SK-N-SH (cell line): ENCODE data around the gene KCNQ5. TPM values are rescaled to one million over a fixed set of nuclear protein-coding genes. Genes with fewer than 3 reads are reported as not detected.

ENCODE experiments used
- CTCF ChIA-PET: fragments of 300-600, 350-600 bp; formaldehyde crosslinking; extraction: SDS; loops from one replicate; lab custom pipeline; 2021; lab: Yijun Ruan, JAX
- POLR2A ChIA-PET: fragments of 350-600 bp; sonication (Branson Sonifier 250); formaldehyde crosslinking; extraction: SDS; loops from one replicate; lab custom pipeline; 2020; ENCODE audit warnings: antibody characterized with exemption, inconsistent platforms; lab: Yijun Ruan, JAX
- DNase-seq: peaks from one replicate; pipeline ENCODE4 v3.0.0; 2012
- H2AFZ ChIP-seq: fragments of 200-600 bp; sonication (generic); 2 replicates; pipeline ENCODE4 v1.8.1; 2016; ENCODE audit warnings: antibody characterized with exemption, mild to moderate bottlenecking, low read depth
- H3F3A ChIP-seq: fragments of 200-600 bp; sonication (generic); replicated peaks from 2 replicates; pipeline ENCODE3; 2016; ENCODE audit warnings: antibody characterized with exemption, mild to moderate bottlenecking; ENCODE audit not compliant: insufficient read depth
- H3K27ac ChIP-seq, 2 experiments: fragments of 200-500 bp in 1 of 2; fragments of 200-600 bp in 1 of 2; sonication (Bioruptor generic) in 1 of 2; sonication (generic), shearing (Covaris generic) in 1 of 2; 2 replicates each; pipeline versions ENCODE4 v1.5.1 to v1.6.1; 2014 to 2016; ENCODE audit warnings: low read depth in 2 of 2, inconsistent platforms in 1 of 2, low read length in 1 of 2, mild to moderate bottlenecking in 1 of 2, mixed read lengths in 1 of 2
- H3K27me3 ChIP-seq: fragments of 200-600 bp; sonication (generic), shearing (Covaris generic); 2 replicates; pipeline ENCODE4 v1.6.1; 2016; ENCODE audit warnings: mixed run types; ENCODE audit not compliant: insufficient read depth
- H3K36me3 ChIP-seq, 2 experiments: fragments of 200-500 bp in 1 of 2; fragments of 200-600 bp in 1 of 2; sonication (Bioruptor generic) in 1 of 2; sonication (generic) in 1 of 2; replicated peaks in 1 of 2; 2 replicates each; pipeline versions ENCODE3 to v1.5.1; 2014 to 2016; ENCODE audit warnings: low read length in 1 of 2, mild to moderate bottlenecking in 1 of 2; ENCODE audit not compliant: insufficient read depth in 2 of 2, control insufficient read depth in 1 of 2
- H3K4me1 ChIP-seq, 2 experiments: fragments of 200-500 bp in 1 of 2; fragments of 200-600 bp in 1 of 2; sonication (Bioruptor generic) in 1 of 2; sonication (generic), shearing (Covaris generic) in 1 of 2; 2 replicates each; pipeline versions ENCODE4 v1.5.1 to v1.6.1; 2014 to 2016; ENCODE audit warnings: low read depth in 1 of 2, low read length in 1 of 2, mixed run types in 1 of 2; ENCODE audit not compliant: insufficient read depth in 2 of 2, control insufficient read depth in 1 of 2
- H3K4me2 ChIP-seq: fragments of 200-600 bp; sonication (generic), shearing (Covaris generic); 2 replicates; pipeline ENCODE4 v1.6.1; 2017; ENCODE audit warnings: mixed run types
- H3K4me3 ChIP-seq, 2 experiments: fragments of 200-500 bp in 1 of 2; fragments of 200-600 bp in 1 of 2; sonication (Bioruptor generic) in 1 of 2; sonication (generic), shearing (Covaris generic) in 1 of 2; 2 replicates each; pipeline versions ENCODE4 v1.5.1 to v1.8.1; 2014 to 2016; ENCODE audit warnings: low read depth in 2 of 2, inconsistent platforms in 1 of 2, low read length in 1 of 2, mild to moderate bottlenecking in 1 of 2, mixed read lengths in 1 of 2, moderate library complexity in 1 of 2
- H3K79me2 ChIP-seq: fragments of 200-600 bp; sonication (generic); 2 replicates; pipeline ENCODE4 v1.8.1; 2017; ENCODE audit warnings: mild to moderate bottlenecking; ENCODE audit not compliant: insufficient read depth
- H3K9ac ChIP-seq: fragments of 200-600 bp; sonication (generic); 2 replicates; pipeline ENCODE4 v1.6.1; 2017; ENCODE audit warnings: mixed run types
- H3K9me2 ChIP-seq: fragments of 200-600 bp; sonication (generic); 2 replicates; pipeline ENCODE4 v1.6.1; 2017; ENCODE audit warnings: mixed run types
- H3K9me3 ChIP-seq: fragments of 200-600 bp; sonication (generic); 2 replicates; pipeline ENCODE4 v1.6.1; 2017; ENCODE audit warnings: mixed run types, mild to moderate bottlenecking, moderate library complexity
- H4K20me1 ChIP-seq: fragments of 200-600 bp; sonication (generic); 2 replicates; pipeline ENCODE4 v1.6.1; 2017; ENCODE audit warnings: mild to moderate bottlenecking, mixed run types; ENCODE audit not compliant: insufficient read depth
- CTCF ChIP-seq: fragments of 200-600 bp; sonication (generic); IDR thresholded peaks from 2 replicates; pipeline ENCODE4 v1.6.1; 2017; ENCODE audit warnings: antibody characterized with exemption, mild to moderate bottlenecking, moderate library complexity
- JUND ChIP-seq: IDR thresholded peaks from 2 replicates; pipeline ENCODE4 v1.4.0; 2012
- MEF2A ChIP-seq: IDR thresholded peaks from 2 replicates; pipeline ENCODE4 v1.4.0; 2012; ENCODE audit warnings: low read depth, borderline replicate concordance
- MXI1 ChIP-seq: IDR thresholded peaks from 2 replicates; pipeline ENCODE4 v1.6.1; 2012; ENCODE audit warnings: mild to moderate bottlenecking, low read depth, low read length, improper control_type of control experiment
- NFIC ChIP-seq: IDR thresholded peaks from 2 replicates; pipeline ENCODE4 v1.4.0; 2012; ENCODE audit warnings: borderline replicate concordance
- PBX3 ChIP-seq: IDR thresholded peaks from 2 replicates; pipeline ENCODE4; 2012
- POLR2AphosphoS5 ChIP-seq: IDR thresholded peaks from 2 replicates; pipeline ENCODE4 v1.6.1; 2012; ENCODE audit warnings: low read depth, low read length
- SMC3 ChIP-seq: IDR thresholded peaks from 2 replicates; pipeline ENCODE4 v1.6.1; 2012; ENCODE audit warnings: low read depth, low read length, improper control_type of control experiment
- TAF1 ChIP-seq: IDR thresholded peaks from 2 replicates; pipeline ENCODE4 v1.6.1; 2012; ENCODE audit warnings: low read depth, mild to moderate bottlenecking, low read length, moderate library complexity, borderline replicate concordance
- TEAD4 ChIP-seq: IDR thresholded peaks from 2 replicates; pipeline ENCODE4 v1.4.0; 2012; ENCODE audit warnings: mild to moderate bottlenecking, borderline replicate concordance; ENCODE audit not compliant: insufficient read depth
- USF2 ChIP-seq: fragments of 150-350 bp; IDR thresholded peaks from 2 replicates; pipeline ENCODE4 v1.6.1; 2017; ENCODE audit warnings: antibody characterized with exemption, low read length, low read depth, borderline replicate concordance
- YY1 ChIP-seq: IDR thresholded peaks from 2 replicates; pipeline ENCODE4 v1.4.0; 2012; ENCODE audit warnings: low read depth, mild to moderate bottlenecking
- ZBTB33 ChIP-seq: IDR thresholded peaks from 2 replicates; pipeline ENCODE4 v1.4.0; 2012; ENCODE audit warnings: low read depth, borderline replicate concordance
- WGBS: methylation state at CpG from one replicate; pipeline ENCODE4 v1.1.6; 2017; ENCODE audit warnings: low lambda C conversion rate; 5-methylcytosine and 5-hydroxymethylcytosine counted together
- polyA plus RNA-seq, 3 experiments: library from polyadenylated mRNA; depleted of rRNA; stranded (reverse); fragments of >200 nt; gene quantifications; 2 replicates each; pipeline ENCODE4 v1.2.3, GENCODE V29; 2012

Gene KCNQ5
- polyA plus RNA-seq, 1 of the 3 experiments (the other 2 are of a cell fraction) = 3.2 TPM

- no peak overlapping the region for H3K4me2 ChIP-seq
- DNase-seq = no peak
- ChIA-PET CTCF (no interaction called here), POLR2A (no interaction called here)
- no peaks in the 10 kb centered on the region for H4K20me1 ChIP-seq
- peaks cover 0 to 8% of the 10 kb centered on the region in 2 experiments; a peak in 1 of 4 replicates for H3K4me1 ChIP-seq
- no peak overlapping the region for H3K9ac ChIP-seq
- no peak overlapping the region for H3K4me3 ChIP-seq
- H3F3A ChIP-seq = peaks cover 11% of the 10 kb centered on the region
- no peaks in the 10 kb centered on the region for H3K9me2 ChIP-seq
- 90% methylated on average over 6 of the region's 6 CpGs for WGBS
- no peak overlapping the region for H3K27ac ChIP-seq
- H2AFZ ChIP-seq = no peak overlapping the region
- H3K36me3 ChIP-seq = no peaks in the 10 kb centered on the region
- H3K9me3 ChIP-seq = no peaks in the 10 kb centered on the region
- TF ChIP-seq TEAD4 (no peak), ZBTB33 (no peak)
- peaks cover 8% of the 10 kb centered on the region; the same call in 1 of the 2 replicates for H3K79me2 ChIP-seq
- no peaks in the 10 kb centered on the region for H3K27me3 ChIP-seq
Measured at GRCh38 chr6:72916298-72916697, 294.4 kb downstream of the KCNQ5 start.

GRCh38 chr6:72916906-72917305, 295.0 kb downstream of the KCNQ5 start:
- Histone ChIP-seq H4K20me1 (no peaks in the 10 kb centered on the region), H3K36me3 (no peaks in the 10 kb centered on the region), H3K79me2 (peaks cover 8% of the 10 kb centered on the region; the same call in 1 of the 2 replicates), H3K9me3 (no peaks in the 10 kb centered on the region), H3K9ac (no peak overlapping the region), H2AFZ (no peak overlapping the region), H3K27ac (no peak overlapping the region), H3K4me2 (no peak overlapping the region), H3K4me1 (peaks cover 0 to 2% of the 10 kb centered on the region in 2 experiments; a peak in 1 of 4 replicates), H3K9me2 (no peaks in the 10 kb centered on the region), H3F3A (peaks cover 5% of the 10 kb centered on the region), H3K27me3 (no peaks in the 10 kb centered on the region), H3K4me3 (no peak overlapping the region)
- CTCF ChIA-PET = no interaction called here
- DNase-seq = no peak
- TF ChIP-seq MEF2A (no peak), JUND (no peak)
- WGBS = 75% methylated on average over 1 of the region's 1 CpG
- POLR2A ChIA-PET = no interaction called here

- H3F3A ChIP-seq = peaks cover 2% of the 10 kb centered on the region
- H3K9ac ChIP-seq = no peak overlapping the region
- no peak overlapping the region for H2AFZ ChIP-seq
- ChIA-PET CTCF (no interaction called here), POLR2A (no interaction called here)
- H4K20me1 ChIP-seq = no peaks in the 10 kb centered on the region
- TF ChIP-seq USF2 (no peak), NFIC (no peak), YY1 (no peak), CTCF (no peak), POLR2AphosphoS5 (no peak), SMC3 (no peak), PBX3 (no peak), MXI1 (no peak), TAF1 (no peak)
- H3K4me3 ChIP-seq = no peak overlapping the region
- peaks cover 3% of the 10 kb centered on the region; the same call in 1 of the 2 replicates for H3K79me2 ChIP-seq
- no peaks in the 10 kb centered on the region for H3K9me3 ChIP-seq
- DNase-seq = no peak
- no peak overlapping the region for H3K27ac ChIP-seq
- 91% methylated on average over 1 of the region's 1 CpG for WGBS
- H3K27me3 ChIP-seq = no peaks in the 10 kb centered on the region
- no peaks in the 10 kb centered on the region for H3K9me2 ChIP-seq
- no peaks in the 10 kb centered on the region for H3K36me3 ChIP-seq
- H3K4me1 ChIP-seq = peaks cover 0 to 6% of the 10 kb centered on the region in 2 experiments; a peak in 2 of 4 replicates
- H3K4me2 ChIP-seq = no peak overlapping the region
Measured at GRCh38 chr6:72922401-72922800, 300.5 kb downstream of the KCNQ5 start.
